Activated T-cell treated with anti-CD3 and anti-CD28 coated beads, Interleukin-2, amount 50 U/mL, for 4 hours (primary cell): ENCODE measurements around the gene PRRG4. TPM values are rescaled to one million over a fixed set of nuclear protein-coding genes. Genes with fewer than 3 reads are reported as not detected.
"Not testable (repeated sequence)": the region's sequence is repeated elsewhere in the genome, so short reads cannot be mapped to it uniquely, and the experiment has no call there.

Source experiments
- ATAC-seq, 2 donors: fragments of 200-7000 bp; cut with Tn5 transposase; one replicate each; pipeline ENCODE4 v1.10.0; 2021
- DNase-seq: peaks from one replicate; pipeline ENCODE4 v3.0.0-alpha.2; 2020
- H3K27me3 Mint-ChIP-seq: one replicate; pipeline ENCODE4 v1.8.0; 2021; ENCODE audit warnings: low read depth, mixed read lengths
- H3K36me3 Mint-ChIP-seq: one replicate; pipeline ENCODE4 v1.8.0; 2022; ENCODE audit warnings: mixed read lengths; ENCODE audit not compliant: insufficient read depth
- H3K4me1 Mint-ChIP-seq: one replicate; pipeline ENCODE4 v1.8.0; 2021; ENCODE audit warnings: low read depth, mixed read lengths
- H3K4me3 Mint-ChIP-seq: one replicate; pipeline ENCODE4 v1.8.0; 2021; ENCODE audit warnings: mild to moderate bottlenecking, moderate library complexity, mixed read lengths
- H3K9me3 Mint-ChIP-seq: one replicate; pipeline ENCODE4 v1.8.0; 2021; ENCODE audit warnings: mixed read lengths
- total RNA-seq, 3 donors: library from RNA; stranded (reverse); gene quantifications; one replicate each; pipeline ENCODE4 v1.2.1, GENCODE V29; 2021

The PRRG4 gene
- total RNA-seq, 3 donors from 2014 or later: 0.45 to 0.68 (median 0.56) TPM

DNA sequence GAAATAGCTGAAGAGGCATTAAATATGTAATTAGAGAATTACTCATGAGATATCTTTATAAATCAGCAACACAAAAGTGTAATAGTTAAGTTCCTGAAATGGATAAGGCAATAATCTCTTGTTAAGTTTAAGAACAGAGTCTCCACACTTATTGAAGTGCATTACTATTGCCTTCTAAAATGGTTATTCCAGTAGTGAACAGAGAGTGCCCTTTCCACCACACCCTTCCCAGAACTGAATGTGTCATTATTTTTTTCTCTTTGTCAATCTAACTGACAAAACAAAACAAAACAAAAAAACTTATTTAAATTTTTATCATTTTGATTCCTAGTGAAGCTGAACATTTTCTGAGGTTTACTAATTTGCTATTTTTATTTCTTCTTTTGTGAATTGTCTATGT, 9.2 kb upstream of the PRRG4 start:
- H3K4me3 Mint-ChIP-seq: no peak overlapping the region
- no peak for DNase-seq
- peaks cover 5% of the 10 kb centered on the region for H3K27me3 Mint-ChIP-seq
- H3K9me3 Mint-ChIP-seq: no peaks in the 10 kb centered on the region
- H3K4me1 Mint-ChIP-seq: peaks cover 14% of the 10 kb centered on the region
- no peak for ATAC-seq
- no peaks in the 10 kb centered on the region for H3K36me3 Mint-ChIP-seq

DNA sequence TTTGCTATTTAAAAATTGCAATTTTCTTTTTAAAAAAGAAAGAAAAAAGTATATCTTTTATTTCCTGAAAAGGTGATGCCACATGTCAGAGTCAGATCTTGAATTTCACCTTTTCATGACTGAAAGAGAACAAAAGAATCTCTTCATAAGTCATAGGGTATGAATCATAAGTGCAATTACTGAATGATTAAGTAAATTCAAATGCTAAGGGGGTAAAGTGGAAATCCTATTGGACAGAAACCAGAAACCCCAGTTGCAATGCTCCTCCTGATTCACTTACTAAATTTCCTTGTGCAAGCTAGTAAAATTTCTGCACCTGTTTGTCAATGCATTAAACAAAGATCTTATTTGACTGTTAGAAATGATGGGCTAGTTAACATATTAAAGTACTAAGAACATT, 8.2 kb upstream of the PRRG4 start:
- H3K9me3 Mint-ChIP-seq: no peaks in the 10 kb centered on the region
- ATAC-seq (peak; percentile 70 to 79), DNase-seq (no peak)
- H3K4me1 Mint-ChIP-seq: peaks cover 14% of the 10 kb centered on the region
- no peak overlapping the region for H3K4me3 Mint-ChIP-seq
- no peaks in the 10 kb centered on the region for H3K36me3 Mint-ChIP-seq
- H3K27me3 Mint-ChIP-seq: peaks cover 4% of the 10 kb centered on the region

DNA sequence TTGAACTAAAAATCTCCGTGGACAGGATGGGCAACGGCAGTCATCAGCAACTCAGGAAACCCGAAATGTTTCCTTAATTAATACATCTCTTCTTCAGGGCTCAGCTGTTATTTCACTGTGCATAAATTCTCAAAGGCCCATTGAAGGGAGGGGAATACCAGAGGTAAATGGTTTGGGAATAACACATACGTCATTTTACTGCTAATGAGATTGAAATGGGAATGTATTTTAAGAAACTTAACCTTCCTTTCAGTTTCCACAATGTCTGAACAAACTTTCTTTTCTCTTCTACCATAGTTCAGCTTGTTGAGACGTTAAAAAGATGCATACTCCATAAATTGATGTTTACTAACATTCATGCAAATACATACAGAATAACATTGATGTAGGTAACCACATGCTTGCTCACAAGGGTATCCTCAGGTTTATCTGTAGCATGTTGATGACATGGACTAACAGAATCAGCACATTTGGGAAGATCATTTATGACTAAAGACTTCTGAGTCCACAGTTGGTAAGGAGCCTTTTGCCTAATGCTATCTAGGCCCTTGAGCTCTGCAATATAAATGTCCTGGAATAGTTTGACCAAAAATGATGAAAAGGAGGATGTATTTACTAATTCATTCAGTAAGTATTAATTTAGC, 7.7 kb upstream of the PRRG4 start:
- Mint-ChIP-seq H3K4me3 (no peak overlapping the region), H3K36me3 (no peaks in the 10 kb centered on the region), H3K27me3 (peaks cover 4% of the 10 kb centered on the region), H3K9me3 (no peaks in the 10 kb centered on the region), H3K4me1 (peaks cover 14% of the 10 kb centered on the region)
- ATAC-seq (no peak), DNase-seq (no peak)

DNA sequence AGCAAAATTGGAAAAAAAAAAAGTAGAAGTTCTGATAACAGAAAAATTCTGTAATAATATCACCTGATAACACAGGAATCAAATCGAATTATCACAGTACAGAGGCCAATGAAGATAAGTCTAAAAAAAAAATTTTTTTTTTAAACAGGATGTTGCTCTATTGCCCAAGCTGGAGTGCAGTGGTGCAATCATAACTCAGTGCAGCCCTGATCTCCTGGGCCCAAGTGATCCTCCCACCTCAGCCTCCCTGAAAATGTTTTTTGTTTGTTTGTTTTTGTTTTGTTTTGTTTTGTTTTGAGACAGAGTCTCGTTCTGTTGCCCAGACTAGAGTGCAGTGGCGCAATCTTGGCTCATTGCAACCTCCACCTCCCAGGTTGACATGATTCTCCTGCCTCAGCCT, 6.1 kb upstream of the PRRG4 start:
- H3K36me3 Mint-ChIP-seq, ATAC-seq, H3K27me3 Mint-ChIP-seq, DNase-seq, H3K4me3 Mint-ChIP-seq, H3K9me3 Mint-ChIP-seq: not testable (repeated sequence)
- H3K4me1 Mint-ChIP-seq: peaks cover 11% of the 10 kb centered on the region

DNA sequence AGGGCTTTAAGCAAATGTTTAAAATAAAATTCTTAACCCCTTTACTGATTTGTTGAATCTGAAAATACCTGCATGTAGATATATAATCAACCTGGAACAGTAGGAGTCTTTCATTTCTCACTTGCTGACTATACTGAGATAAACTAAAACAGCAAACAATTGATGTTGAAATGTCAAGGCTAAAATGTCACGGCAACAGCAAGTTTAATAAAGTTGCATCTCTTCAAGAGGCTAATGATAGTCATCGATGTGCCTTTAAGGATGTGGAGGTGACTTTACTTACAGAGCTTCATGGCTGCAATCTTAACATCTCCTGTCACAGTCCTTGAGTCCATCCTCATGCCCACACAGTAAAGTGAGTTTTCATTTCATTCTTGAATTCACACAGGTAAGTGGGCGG, 3.6 kb upstream of the PRRG4 start:
- peaks cover 17% of the 10 kb centered on the region for H3K4me1 Mint-ChIP-seq
- H3K9me3 Mint-ChIP-seq: no peaks in the 10 kb centered on the region

DNA sequence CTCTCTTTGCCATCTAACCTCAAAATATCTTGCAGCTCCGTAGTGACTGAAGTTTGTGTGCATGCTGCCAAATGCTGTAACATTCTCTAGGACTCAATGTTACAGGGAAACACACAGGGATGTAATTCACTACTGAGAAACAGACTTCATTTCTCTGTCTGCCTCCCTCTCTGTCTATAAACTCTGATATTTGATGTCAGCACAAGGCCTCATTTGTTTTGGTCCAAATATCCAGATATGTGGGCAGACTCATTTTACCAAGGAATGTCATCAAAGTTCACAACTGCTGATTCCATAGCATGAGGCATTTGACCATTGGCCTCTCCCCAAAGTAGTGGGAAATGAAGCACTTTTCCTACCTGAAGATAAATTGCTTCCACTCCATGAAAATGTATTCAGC, 2.5 kb upstream of the PRRG4 start:
- Mint-ChIP-seq H3K27me3 (peaks cover 23% of the 10 kb centered on the region), H3K36me3 (no peaks in the 10 kb centered on the region), H3K9me3 (no peaks in the 10 kb centered on the region), H3K4me1 (peaks cover 9% of the 10 kb centered on the region), H3K4me3 (no peak overlapping the region)
- DNase-seq (no peak), ATAC-seq (no peak)

More for the DNA sequence above, 3.6 kb upstream of the PRRG4 start:
- DNase-seq (no peak), ATAC-seq (no peak)
- Mint-ChIP-seq H3K4me3 (no peak overlapping the region), H3K27me3 (peaks cover 17% of the 10 kb centered on the region), H3K36me3 (no peaks in the 10 kb centered on the region)

DNA sequence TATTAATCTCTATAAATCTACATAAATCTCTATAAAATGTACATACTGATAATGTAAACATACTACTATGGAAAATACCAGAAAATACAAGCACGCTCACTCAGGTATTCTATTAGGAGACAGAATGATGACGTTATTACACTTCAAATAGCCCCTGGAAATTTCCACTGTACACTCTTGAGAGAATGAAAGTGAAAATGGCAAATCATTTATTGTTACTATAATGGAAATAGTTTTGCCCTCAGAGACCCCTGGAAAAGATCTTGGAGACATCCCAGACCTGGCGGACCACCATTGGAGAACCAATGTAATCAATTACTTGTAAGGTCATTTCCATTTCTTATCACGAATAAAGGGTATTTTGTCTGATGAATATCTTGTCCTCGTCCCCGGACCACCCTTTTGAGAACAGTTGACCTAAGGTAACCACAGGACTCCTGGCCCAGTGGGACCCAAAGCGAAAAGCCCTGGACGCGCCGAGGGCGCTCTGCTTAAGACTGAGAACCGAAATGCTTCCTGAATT, 509 bp upstream of the PRRG4 start:
- H3K27me3 Mint-ChIP-seq: peaks cover 24% of the 10 kb centered on the region
- ATAC-seq (peak; percentile 29 to 35), DNase-seq (no peak)
- H3K4me3 Mint-ChIP-seq: peak overlapping the region; percentile 85
- H3K36me3 Mint-ChIP-seq: no peaks in the 10 kb centered on the region
- peaks cover 7% of the 10 kb centered on the region for H3K4me1 Mint-ChIP-seq
- no peaks in the 10 kb centered on the region for H3K9me3 Mint-ChIP-seq

DNA sequence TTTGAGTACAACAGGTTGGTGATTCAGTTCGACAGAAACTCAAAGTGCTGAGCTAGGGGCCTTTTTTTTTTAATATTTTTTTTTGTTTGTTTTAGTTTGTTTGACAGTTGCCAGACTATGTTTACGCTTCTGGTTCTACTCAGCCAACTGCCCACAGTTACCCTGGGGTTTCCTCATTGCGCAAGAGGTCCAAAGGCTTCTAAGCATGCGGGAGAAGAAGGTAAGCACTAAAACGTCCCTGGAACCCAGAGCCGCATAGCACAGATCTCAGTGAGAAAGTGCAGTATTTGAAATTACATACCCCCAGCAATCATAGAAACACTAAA, 649 bp downstream of the PRRG4 start:
- Mint-ChIP-seq H3K36me3 (no peaks in the 10 kb centered on the region), H3K4me1 (peaks cover 7% of the 10 kb centered on the region), H3K27me3 (peaks cover 31% of the 10 kb centered on the region), H3K4me3 (peak overlapping the region; percentile 64), H3K9me3 (no peaks in the 10 kb centered on the region)
- ATAC-seq: no peak
- DNase-seq: no peak

DNA sequence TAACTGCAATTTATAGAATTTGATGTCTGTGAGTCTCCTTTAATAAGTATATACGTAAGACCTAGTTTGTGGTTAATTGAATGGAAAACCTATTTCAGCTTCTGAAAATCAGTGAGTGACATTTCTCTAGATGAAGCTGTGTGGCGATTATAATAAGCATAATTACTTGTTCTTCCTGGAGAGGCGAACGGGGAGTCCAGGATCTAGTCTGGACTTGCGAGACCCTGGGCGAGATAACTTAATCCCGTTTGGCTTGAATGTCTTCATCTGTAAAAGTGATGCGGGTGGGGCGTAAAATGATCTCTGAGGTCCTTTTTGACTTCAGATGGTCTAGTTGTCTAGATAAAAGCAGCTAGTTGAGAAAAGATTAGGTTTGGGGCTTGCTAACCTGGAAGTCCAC, 1.1 kb downstream of the PRRG4 start:
- Mint-ChIP-seq H3K9me3 (no peaks in the 10 kb centered on the region), H3K27me3 (peaks cover 32% of the 10 kb centered on the region), H3K36me3 (no peaks in the 10 kb centered on the region), H3K4me1 (peaks cover 7% of the 10 kb centered on the region), H3K4me3 (no peak overlapping the region)
- ATAC-seq: no peak
- no peak for DNase-seq

DNA sequence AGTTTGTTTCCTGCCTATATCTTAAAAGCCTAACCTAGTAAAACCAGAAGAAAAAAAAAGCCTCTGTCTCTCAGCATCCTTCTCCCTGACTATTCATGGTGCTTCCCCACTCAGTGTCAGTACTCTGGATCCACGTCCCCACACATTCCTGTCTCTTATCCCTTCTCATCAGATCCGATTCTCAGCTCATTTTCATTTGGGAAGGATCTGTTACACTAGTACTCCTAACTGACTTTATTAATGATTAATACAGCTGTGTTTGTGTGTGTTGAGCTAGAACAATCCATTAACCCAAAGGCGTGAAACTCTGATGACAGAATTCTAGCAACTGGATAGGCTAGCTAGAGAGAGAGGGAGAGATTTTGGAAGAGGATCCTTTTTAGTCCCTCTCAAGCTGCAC, 1.5 kb downstream of the PRRG4 start:
- H3K9me3 Mint-ChIP-seq: no peaks in the 10 kb centered on the region

DNA sequence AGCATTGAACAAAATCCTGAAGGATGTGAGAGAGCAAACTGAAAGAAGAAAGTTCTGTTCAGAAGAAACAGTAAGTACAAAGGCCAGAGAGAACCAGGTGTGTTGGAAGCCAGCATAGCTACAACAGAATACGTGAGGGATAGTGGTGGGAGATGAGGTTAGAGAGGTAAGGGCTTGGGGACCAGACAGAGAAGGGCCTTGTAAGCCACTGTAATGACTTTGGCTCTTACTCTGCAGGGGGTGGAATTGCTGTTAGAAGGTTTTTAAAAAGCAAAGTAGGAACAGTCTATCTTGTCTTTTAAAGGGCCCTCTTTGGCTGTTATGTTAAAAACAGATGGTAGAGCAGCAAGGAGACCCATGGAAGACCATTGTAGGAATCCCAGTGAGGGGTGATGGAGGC, 4.2 kb downstream of the PRRG4 start:
- no peak for ATAC-seq

More for the DNA sequence above, 1.5 kb downstream of the PRRG4 start:
- DNase-seq (no peak), ATAC-seq (no peak)
- peaks cover 7% of the 10 kb centered on the region for H3K4me1 Mint-ChIP-seq
- peaks cover 32% of the 10 kb centered on the region for H3K27me3 Mint-ChIP-seq
- no peaks in the 10 kb centered on the region for H3K36me3 Mint-ChIP-seq
- no peak overlapping the region for H3K4me3 Mint-ChIP-seq

DNA sequence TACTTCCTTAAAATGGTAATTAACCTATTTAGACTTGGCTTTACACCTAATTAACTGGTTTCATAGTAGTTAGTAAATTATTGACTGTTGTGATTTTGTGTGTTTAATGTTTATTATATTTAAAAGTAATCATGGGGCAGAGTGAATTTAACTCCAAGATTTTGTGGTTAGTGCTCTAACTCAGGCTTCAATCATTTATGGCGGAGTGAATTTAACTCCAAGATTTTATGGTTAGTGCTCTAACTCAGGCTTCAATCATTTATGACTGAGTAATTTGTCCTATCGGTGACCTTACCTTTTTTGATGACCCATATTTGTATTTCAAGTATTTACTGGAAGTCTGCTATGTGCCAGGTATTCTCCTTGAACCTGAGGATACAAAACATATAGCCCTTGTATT, 7.2 kb downstream of the PRRG4 start:
- Mint-ChIP-seq H3K4me3 (no peak overlapping the region), H3K27me3 (peaks cover 17% of the 10 kb centered on the region), H3K36me3 (no peaks in the 10 kb centered on the region), H3K4me1 (no peaks in the 10 kb centered on the region), H3K9me3 (no peaks in the 10 kb centered on the region)
- ATAC-seq: no peak
- no peak for DNase-seq

More for the DNA sequence above, 4.2 kb downstream of the PRRG4 start:
- no peak for DNase-seq
- Mint-ChIP-seq H3K9me3 (no peaks in the 10 kb centered on the region), H3K36me3 (no peaks in the 10 kb centered on the region), H3K27me3 (peaks cover 31% of the 10 kb centered on the region), H3K4me1 (peaks cover 5% of the 10 kb centered on the region), H3K4me3 (no peak overlapping the region)

DNA sequence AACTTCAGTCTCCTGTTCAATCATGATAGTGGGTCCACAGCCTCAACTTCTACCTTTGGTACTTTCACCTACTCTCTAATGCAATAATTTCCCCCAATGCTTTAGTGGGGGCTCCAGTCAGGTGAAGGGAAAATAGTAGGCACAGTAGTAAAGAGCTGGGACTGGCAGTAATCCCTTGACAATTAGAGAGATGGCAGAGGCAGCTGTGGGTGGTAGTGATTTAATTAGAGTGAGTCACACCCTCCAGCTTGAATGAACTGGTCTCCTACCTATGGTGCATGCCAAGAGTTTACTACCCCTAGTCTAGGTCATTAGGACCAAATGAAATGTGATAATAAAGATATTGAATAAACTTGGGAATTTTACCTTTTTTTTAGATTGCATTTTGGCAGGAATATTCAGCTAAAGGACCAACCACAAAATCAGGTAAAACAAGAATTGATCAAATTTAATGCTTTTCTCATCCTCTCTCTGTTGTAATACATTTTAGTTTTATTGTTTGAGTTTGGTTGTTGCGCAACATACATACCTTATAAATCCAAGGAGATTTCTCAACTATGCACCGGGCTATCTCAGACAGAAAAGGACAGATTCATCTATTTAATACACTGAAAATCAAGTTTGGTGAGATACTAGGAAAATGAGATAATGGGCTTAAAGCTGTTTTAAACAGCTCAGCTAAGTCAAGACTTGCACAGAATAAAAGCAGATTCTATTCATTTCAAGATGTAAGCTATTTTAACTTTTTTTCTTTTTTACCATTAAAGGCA, 9.0 kb downstream of the PRRG4 start:
- Mint-ChIP-seq H3K36me3 (no peaks in the 10 kb centered on the region), H3K4me3 (no peak overlapping the region), H3K27me3 (peaks cover 13% of the 10 kb centered on the region), H3K9me3 (no peaks in the 10 kb centered on the region), H3K4me1 (no peaks in the 10 kb centered on the region)
- ATAC-seq (no peak), DNase-seq (no peak)

DNA sequence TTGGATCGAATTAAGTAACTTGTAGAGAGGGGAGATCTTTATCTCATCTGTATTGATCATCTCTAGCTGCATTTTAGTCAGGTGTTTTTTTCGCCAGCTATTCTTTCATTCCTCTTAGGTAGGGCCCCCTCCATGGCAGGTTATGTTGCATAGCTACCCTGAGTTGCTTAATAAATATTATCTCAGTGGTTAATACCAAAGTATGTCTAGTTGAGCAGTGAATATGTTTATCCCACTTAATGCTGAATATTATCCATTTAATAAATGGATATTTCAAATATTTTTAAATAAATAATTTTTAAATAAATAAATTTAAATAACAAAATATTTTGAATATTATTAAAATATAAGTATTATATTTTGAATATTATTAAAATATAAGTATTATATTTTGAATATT, 9.6 kb downstream of the PRRG4 start:
- Mint-ChIP-seq H3K4me1 (no peaks in the 10 kb centered on the region), H3K36me3 (no peaks in the 10 kb centered on the region), H3K4me3 (no peak overlapping the region), H3K27me3 (peaks cover 13% of the 10 kb centered on the region), H3K9me3 (no peaks in the 10 kb centered on the region)
- DNase-seq (no peak), ATAC-seq (no peak)

DNA sequence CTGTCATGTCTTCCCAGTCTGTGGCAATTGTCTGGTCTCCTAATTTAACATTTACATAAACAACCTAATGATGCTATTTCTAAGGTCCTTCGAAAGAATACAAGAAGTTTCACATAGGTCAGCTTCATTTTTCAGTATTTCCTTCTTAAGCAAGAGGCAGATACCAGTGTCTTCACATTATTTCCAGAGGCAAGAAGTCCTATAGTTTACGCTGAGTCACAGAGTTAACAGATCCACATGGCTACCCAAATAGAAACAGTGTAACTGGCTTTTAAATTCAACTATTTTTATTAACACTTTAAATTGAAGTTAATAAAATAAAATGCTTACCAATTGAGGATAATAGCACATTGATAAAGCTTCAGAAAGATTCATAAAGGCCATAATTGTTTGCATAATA, 10.9 kb downstream of the PRRG4 start:
- ATAC-seq (no peak), DNase-seq (no peak)
- Mint-ChIP-seq H3K27me3 (peaks cover 8% of the 10 kb centered on the region), H3K4me1 (no peaks in the 10 kb centered on the region), H3K9me3 (no peaks in the 10 kb centered on the region), H3K4me3 (no peak overlapping the region), H3K36me3 (no peaks in the 10 kb centered on the region)
